HG02973 (cell line): ENCODE measurements around the gene STPG3.

Experiments used
- ATAC-seq: cut with Tn5 transposase; IDR thresholded peaks from one replicate; pipeline ENCODE4 v1.9.1; 2021; ENCODE audit warnings: moderate library complexity; ENCODE audit not compliant: unreplicated experiment

STPG3 gene

DNA sequence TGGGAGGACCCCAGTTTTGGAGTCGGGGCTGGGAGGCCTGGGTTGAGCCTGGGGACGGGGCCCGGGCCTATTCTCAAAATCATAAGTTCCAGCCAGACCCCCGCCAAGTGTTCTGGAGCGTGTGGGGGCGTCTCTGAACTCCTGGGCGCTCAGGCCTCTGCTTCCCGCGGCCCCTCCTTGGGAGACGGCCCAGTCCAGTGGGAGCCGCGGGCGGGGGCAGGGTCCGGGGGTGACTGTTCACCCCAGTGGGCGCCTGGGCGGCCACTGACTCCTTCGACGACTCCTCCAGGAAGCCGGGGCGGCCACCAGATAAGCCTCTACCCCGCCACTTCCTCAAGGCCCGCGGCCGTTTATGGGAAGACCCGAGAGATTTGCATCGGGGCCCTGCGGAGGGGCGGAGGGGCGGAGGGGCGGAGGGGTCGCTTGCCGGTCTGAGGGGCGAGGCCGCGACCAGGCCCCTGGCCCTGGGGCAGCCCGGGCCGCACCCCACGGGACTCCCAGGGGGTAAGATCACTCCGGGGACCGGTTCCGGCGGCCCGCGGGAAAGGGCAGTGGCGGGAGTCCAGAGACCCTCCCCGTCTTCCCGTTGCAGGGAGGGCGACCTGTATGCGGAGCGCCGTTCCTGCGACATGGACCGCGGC lies 27.1 kb downstream of the STPG3 start:
- ATAC-seq = no peak

DNA sequence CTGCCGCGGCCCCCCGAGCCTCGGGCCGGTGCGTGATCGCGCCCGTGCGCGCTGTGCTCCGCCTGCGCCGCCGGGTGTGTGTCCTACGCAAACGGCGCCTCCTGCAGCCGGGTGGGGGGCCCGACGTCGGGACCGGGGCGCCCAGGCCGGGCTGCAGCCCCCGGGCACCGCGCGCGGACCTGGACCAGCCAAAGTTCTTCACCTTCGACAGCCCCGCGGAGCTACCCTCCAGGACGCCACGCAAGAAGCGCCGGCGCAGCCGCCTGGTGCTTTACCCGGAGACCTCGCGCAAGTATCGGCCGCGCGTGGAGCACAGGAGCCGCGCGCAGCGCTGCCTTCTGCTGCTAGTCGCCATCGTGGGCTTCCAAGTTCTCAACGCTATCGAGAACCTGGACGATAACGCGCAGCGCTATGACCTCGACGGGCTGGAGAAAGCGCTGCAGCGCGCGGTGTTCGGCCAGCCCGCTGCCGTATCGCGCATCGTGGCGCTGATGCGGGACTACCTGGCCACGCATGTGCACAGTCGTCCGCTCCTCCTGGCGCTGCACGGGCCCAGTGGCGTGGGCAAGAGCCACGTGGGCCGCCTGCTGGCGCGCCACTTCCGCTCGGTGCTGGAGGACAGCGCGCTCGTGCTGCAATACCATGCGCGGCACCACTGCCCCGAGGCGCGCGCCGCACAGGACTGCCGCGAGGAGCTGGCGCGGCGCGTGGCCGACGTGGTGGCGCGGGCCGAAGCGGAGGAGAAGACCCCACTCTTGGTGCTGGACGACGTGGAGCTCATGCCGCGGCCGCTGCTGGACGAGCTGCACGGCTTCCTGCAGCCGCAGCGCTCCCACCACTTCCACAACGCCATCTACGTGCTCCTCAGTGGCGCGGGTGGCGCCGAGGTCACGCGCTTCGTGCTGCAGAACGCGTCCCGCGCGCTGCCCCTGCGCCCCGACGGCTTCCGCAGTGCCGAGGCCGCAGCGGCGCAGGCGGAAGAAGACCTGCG lies 27.9 kb downstream of the STPG3 start:
- ATAC-seq = no peak

DNA sequence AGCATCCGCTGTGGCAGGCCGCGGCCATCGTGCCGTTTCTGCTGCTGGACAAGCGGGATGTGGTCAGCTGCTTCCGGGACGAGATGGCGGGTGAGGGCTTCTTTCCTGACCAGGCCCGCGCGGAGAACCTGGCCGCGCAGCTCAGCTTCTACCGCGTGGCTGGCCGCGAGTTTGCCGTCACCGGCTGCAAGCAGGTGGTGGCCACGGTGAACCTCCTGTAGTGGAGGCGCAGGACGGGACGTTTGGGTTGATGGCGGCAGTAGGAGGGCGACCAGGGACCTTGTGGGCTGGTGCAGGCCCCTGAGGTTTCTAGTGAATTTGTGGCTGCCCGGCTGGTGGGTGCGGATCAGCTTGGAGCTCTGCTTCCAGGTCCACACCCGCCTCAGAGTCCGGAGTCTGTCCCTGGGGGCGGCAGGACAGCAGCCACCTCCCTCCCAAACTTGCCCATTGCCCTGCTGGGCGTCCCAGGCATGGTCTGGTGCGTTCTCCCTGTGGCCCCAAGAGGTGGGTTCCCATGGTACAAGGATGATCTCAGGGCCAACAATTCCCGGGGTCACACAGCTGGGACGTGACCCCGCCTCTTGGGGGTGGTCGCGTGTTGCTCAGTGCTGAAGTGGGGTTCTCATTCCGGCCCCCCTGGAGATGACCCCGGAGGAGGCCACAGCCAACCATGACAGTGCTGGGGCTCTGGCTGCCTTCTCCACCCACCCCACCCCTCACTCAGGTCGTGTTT lies 28.8 kb downstream of the STPG3 start:
- ATAC-seq = no peak

DNA sequence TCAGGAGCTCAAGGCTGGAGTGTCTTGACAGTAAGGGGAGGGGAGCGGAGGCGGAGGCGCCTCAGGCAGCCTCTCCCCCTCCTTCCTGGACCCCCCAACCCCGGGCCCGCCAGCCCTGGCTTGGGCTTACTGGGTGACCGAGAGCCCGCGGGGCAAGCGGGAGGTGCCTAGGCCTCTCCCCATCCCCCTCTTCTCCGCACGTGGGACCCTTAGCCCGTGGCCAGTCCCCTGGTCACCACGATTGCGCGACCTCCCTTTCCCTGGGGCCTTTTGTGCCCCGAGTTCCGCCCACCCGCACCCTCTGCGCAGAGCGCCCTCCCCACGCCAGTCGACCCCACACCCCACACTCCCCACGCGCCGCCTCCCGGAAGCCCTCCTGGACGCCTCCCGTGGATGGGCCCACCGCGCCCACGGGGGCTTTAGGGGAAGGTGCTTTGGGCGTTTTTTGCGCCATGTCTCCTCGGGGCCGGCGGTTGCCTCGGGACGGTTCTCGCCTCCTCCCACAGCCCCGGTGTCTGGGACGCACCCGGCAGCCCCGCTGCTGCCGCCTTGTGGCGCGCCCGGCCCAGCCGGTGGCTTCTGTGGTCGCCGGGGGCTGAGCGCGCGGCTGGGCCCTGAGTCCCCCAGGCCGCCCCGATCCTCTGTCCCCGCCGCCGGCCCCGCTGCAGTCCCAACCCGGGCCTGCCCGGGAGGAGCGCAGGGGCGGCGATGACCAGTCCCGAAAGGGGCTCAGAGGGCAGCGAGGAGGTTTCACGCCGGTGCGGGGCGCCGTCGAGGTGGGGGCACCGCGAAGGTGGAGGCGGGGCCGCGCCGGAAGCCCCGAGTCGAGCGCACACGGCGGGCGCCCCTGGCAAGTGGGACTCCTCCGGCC lies 29.6 kb downstream of the STPG3 start:
- ATAC-seq = no peak

DNA sequence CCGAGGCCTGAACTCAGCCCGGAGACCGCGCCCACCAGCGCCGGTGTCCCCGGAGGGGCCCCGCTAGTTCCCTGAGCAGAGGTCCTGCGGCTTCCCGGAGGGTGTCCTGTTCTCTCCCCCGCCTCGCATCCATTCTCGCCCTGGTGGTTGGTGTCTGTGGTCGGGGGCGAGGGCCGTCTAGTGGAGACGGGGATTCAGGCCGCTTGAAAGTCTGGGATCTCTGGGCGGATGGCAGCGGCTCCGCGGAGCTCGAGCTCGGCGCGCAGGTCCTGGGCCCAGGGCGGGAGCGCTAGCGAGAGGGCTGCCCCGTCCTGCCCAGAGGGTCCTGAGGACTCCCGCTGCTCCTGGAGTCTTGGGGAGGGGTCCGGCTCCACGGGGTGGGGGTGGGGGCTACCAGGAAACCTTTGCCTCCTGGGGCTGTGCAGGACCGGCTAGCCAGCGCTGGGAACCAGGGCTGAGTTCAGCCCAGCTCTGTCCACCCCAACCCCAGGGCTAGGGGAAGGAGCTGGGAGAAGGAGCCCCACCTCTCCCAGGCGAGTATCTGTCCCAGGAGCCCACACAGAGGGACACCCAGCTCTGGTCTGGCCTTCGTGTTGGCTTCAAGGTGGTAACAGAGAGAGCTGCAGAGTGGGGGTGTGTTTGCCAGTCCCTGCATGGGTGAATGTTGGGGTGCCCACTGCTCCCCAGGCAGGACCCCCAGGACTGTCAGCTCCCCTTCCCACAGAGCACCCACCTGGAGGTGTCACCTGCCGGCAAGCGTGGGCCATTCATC lies 30.4 kb downstream of the STPG3 start:
- ATAC-seq = no peak

DNA sequence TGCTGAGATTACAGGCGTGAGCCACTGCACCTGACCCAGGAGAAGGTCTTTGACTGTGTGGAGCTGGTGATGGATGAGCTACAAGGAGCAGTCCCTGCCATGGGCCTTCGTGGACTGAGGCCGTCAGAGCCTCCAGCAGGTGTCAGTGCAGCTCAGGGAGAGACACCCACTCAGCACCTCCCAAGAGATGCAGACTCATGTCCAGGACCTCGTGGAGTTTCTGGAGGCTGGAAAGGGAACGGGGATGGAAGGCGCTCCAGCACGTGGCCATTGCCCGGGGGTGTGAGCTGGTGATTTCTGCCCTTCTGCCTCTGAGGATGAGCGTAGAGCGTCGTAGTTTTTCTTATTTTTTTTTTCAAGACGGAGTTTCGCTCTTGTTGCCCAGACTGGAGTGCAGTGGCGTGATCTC lies 35.9 kb downstream of the STPG3 start:
- no peak for ATAC-seq

DNA sequence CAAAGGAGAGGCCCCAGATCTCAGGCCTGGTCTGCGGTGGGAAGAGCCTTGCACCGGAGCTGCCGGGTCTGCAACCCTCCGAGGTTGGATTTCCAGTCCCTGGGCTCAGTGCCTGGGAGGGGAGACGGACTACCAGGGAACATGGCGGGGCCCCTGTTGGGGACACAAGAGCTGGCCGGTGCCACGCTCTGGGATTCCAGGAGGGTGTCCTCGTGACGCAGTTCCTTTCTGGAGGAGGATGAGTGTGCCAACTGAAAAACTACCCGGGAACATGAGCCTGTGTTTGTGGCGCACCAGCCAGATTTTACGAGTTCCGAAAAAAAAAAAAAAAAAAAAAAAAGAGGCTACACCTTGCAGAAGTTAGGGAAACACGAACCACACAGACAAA lies 42.0 kb downstream of the STPG3 start:
- ATAC-seq = no peak

DNA sequence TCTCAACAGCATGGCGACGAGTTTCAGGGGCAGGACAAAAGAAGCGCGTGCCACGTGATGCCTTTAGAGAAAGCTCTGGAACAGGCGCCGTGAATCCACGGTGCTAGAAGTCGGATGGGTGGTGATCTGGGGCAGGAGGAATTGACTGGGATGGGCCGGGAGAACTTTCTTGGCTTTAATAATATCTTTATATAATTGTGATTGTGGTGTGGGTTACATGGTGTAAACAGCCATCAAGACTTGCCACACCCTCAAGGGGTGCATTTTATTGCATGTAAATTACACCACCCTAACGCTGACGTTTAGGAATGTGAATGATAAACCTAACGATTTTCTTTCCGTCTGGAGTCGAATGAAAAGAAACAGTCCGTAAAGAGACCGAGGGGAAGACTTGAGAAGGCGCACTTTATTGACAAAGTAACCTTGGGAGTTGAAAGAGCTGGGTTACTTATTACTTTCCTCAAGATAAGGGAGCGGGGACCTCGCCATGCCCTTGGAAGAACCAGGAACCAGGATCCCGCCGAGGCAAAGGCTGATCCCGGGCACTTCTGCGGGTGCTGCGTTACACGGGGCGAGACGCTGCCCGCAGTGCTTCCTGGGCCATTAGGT lies 42.5 kb downstream of the STPG3 start:
- no peak for ATAC-seq

DNA sequence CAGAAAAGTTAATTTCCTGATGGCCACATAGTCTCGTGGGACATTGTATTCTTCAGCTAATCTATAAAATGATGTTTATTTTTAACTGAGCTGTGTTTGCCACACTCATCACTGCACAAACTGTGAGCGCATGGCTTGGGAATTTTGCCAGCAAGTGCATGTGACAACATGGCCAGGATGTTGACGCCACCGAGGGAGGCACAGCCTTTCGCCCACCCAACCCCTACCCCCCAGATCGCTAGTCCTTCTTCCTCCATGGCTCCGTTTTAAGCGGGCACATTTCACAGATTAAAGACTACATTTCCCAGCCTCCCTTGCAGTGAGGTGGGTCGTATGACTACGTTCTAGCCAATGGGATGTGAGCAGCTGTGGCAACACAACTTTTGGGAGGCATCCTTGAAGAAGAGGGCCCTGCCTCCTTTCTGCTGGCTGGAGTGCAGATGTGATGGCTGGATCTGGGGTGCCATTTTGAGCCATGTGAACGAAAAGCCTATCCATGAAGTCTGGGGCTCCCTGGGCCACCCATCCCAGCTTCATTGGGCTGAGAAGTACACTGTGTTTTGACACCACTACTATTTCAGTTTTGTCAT lies 43.1 kb downstream of the STPG3 start:
- ATAC-seq = no peak

DNA sequence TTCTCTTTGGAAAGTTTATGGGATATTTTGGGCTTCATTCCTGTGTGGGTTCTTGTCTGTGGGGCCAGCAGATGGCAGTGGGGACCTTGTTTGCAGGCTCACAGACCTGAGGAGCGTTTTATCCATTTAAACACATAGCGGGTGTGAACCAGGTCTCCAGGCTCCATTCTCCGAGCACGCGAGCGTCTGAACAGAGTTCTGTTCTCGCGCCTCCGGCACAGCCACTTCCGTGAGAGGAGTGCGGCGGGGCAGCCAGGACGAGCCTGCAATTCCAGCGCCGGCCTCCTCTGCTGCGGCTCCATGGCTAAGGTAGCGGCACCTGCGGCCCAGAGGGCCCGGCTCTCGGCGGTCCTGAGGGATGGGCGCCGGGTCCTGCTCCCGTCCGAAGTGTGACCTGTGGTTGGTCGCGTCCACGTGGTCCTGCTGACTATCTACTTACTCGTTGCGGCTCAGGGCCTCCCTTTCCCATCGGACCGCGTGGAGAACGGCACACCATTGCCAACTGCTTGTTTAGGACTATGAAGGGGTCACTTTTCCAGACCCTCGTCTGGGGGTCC lies 43.7 kb downstream of the STPG3 start:
- ATAC-seq = no peak

DNA sequence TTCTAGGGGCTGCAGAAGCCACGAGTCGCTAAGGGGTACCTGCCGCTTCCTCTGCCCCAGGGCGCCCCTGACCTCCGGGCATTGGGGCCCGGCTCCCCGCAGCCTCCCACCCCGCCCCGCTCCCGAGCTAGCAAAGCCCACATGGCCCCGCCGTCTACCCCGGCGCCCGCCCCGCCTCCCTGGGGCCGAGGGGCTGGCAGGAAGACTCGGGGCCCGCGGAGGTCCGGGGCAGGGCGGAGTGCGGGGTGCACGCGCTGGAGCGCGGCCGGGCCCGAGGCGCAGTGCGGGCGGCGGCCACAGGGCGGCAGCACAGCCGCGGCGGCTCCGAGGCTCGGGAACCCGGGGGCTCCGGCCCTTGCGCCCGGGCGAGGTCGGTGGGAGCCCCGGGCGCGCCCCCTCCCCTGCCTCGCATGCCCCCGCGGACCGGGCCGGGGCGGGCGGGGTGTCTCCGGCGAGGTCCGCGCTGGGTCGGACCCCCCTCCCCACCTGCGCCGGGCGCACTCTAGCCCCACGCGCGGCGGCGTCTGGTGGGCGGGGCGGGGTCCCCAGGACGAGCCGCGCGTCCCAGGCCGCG lies 44.2 kb downstream of the STPG3 start:
- peak; percentile 55 for ATAC-seq

DNA sequence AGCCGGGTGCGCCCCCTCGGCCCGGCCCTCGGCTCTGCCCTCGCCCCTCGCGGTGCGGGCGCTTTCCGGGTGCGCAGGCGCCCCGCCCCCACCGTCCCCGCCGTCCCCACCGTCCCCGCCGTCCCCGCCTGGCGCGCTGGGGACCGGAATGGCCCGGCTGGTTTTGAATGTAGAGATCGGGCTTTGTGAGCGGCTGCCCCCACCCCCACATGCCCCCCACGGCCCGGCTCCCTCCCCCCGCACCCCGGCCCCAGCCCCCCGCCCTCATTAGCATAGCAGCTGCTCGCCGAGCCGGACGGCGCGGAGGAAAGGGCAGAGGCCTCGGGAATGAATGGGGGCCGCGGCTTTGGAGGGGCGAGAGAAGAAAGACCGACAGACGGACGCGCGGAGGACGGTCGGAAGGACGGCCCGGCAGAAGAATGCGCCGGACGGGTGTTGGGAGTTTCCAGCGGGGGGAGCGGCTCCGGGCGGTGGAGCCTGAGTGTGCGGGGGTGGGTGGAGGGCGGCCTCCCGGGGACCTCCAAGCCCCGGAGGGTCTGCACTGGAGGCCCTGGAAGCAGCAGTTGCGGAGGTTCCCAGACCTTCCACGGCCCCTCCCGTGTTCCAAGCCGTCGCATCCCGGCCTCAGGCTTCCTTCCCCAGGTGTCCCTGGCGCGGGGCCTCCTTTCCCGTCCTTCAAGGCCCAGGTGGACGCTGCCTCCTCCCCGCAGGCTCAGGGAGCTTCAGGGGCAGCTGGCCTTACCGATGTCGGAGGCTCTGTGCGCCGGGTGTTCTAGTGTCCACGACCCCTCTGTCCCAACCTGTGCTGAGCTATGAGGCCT lies 45.0 kb downstream of the STPG3 start:
- peak; percentile 19 for ATAC-seq

DNA sequence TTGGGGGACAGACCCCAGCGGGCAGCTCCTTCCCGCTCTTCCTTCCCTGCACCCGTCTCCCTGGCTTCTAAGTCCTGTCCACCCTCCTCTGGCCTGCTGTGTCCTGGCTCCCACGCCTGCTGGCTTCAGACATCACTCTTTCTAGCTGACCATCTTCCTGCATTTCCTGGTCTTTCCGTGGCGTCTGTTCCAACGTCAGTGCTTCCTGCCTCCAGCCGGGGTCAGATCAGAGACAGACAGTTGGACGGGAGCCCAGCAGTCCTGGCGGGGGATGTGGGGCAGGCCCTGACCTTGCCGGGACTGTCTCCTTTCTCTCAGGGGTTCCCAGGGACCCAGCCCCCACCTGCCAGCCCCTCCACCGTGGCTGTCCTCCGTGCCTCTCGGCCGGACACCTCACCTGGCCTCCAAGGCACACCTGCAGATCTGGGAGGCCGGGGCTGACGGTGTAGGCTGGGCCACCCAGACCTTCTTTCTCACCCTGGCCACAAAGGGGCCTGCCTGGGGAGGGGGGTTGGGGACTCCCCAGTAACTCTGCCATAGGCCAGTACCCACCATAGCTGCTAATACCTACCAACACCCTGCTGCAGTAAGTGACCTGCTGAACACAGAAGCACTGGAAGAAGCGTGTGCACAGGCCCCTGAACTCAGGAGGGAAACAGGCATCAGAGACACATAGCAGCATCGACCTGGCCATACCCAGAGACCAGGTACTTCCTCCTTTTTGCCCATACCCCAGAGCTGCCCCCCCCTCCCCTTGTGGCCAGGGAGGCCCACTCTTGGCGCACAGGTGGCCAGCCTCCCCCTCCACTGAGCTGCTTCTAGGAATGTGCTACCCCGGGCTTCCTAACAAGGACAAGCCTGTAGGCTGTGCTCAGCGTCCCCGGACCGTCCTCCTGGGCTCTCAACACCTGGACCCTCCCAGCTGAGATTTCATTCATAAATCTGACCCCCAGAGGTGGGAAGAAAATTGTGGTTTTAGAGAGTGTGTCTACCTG lies 45.9 kb downstream of the STPG3 start:
- no peak for ATAC-seq

DNA sequence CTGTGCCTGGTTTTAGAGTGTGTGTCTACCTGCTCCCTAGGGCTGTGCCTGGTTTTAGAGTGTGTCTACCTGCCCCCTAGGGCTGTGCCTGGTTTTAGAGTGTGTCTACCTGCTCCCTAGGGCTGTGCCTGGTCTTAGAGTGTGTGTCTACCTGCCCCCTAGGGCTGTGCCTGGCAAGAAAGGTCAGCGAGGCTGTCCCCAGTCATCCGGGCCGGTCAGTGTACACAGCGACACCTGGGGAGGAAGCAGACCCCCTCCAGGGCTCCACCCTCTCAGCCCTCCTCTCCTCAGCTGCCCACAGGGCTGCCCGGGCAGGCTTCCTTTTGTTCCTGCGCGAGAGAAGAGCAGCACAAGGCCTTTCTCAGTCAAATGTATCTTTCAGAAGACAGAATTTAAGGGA lies 46.9 kb downstream of the STPG3 start:
- no peak for ATAC-seq

DNA sequence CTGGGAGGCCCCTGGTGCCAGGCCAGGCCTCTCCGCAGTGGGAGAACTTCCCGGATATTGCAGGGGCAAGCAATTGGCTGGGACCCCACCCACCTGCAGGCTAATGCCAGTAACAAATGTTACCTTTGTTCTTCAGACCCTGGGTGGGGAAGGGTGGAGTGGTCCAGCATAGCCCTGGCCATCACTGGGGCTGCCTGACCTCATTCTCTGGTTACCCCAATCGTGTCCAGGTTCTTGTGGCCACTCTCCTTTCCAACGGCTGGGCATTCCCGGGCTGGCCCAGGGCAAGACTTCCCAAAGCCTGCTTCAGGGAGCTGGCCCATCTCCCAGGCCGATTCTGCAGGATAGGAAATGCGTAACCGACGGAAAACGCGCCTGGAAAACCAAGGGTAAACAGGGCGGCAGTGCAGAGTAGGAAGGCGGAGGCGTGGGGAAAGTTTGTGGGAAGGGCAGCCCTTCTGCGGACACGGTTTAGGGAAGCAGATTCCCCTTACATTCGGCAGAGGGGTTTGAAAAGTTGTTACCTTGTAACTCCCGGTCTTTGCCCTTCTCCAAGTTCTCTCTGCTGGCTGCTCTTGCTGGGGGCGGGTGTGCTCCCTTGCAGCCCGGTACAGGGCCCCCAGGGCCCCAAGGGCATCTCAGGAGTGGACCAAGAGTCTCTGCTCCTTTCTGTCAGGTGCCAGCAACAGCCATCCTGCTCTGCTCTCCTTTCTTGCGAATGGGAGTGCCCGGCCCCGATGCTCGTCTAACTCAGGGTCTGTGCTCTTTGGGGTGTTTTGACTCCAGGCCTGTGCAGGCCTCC lies 47.5 kb downstream of the STPG3 start:
- no peak for ATAC-seq

DNA sequence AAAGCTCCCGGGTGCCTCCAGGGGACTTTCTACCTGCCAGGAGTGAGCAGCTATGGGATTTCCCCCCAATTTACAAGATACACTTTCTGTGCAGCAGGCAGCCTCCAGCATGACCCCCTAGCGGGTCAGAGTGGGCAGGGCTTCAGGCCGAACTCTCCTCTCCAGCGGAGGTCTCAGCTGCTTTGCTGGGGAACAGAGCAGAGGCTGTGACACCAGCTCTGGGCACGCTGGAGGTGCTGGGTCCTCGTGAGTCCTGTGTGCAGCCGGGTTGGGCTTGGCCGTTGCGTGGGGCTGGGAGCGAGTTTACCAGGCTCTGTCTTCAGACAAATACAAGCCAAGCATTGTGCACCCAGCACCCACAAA lies 48.1 kb downstream of the STPG3 start:
- ATAC-seq = no peak
